Osteocyte (in vitro differentiated cells): ENCODE measurements around the gene INPP4A. TPM values are rescaled to one million over a fixed set of nuclear protein-coding genes. Genes with fewer than 3 reads are reported as not detected.

Source experiments
- DNase-seq: peaks from one replicate; pipeline ENCODE4 v3.0.0; 2021; ENCODE audit warnings: mixed read lengths; ENCODE audit not compliant: unreplicated experiment; ENCODE audit errors: extremely low spot score
- H3K27ac Mint-ChIP-seq: one replicate; pipeline ENCODE4 v1.8.0; 2021; ENCODE audit warnings: mild to moderate bottlenecking, mixed read lengths; ENCODE audit not compliant: unreplicated experiment
- H3K27me3 Mint-ChIP-seq: one replicate; pipeline ENCODE4 v1.8.0; 2021; ENCODE audit warnings: mixed read lengths; ENCODE audit not compliant: unreplicated experiment
- H3K36me3 Mint-ChIP-seq: one replicate; pipeline ENCODE4 v1.8.0; 2021; ENCODE audit warnings: mixed read lengths; ENCODE audit not compliant: unreplicated experiment
- H3K4me1 Mint-ChIP-seq: one replicate; pipeline ENCODE4 v1.8.0; 2021; ENCODE audit warnings: mixed read lengths; ENCODE audit not compliant: unreplicated experiment
- H3K4me3 Mint-ChIP-seq: one replicate; pipeline ENCODE4 v1.8.0; 2021; ENCODE audit warnings: mild to moderate bottlenecking, moderate library complexity, mixed read lengths; ENCODE audit not compliant: unreplicated experiment
- H3K9me3 Mint-ChIP-seq: one replicate; pipeline ENCODE4 v1.8.0; 2021; ENCODE audit warnings: mixed read lengths; ENCODE audit not compliant: unreplicated experiment
- CTCF ChIP-seq: fragments of 200-600 bp; sonication (generic); IDR thresholded peaks from 2 replicates; pipeline ENCODE4 v1.5.0; 2021; ENCODE audit warnings: antibody characterized with exemption, mild to moderate bottlenecking, moderate library complexity
- total RNA-seq: library from RNA; stranded (reverse); gene quantifications from 2 replicates; pipeline ENCODE4 v1.2.1, GENCODE V29; 2021

INPP4A gene
- total RNA-seq, 1 donor from 2014 or later, result 31.4 TPM

DNA sequence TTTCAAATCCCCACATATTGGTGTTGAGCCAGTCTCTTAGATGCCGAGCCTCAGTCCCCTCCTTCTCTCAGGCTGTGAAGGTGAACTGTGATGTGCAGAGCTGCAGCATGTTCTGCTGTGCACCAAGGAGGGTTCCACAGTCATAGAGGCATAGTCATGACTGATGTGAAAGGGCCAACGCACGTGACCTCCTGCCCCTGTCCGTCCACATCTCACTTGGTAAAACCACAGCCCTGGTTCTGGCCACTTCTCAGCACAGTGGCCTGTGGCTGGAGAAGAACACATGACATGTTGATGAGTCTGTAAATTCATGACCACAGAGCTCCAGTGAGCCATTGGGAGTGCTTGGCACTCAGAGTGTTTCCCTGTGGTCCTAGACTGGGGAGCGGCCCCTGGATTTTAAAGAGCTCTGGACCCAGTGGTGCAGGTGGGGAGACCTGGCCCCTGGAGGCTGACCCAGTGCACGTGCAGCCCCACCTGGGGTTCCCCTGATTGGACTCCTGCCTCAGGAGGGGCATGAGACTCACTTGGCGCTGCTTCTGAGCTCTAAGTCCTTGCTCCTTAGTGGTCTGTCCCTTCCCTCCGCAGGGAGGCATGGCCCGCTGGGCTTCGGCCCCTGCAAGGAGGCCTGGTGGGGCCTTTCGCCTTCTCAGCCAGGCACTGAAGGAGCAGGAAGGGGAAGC is 25.3 kb downstream of the INPP4A start:
- Mint-ChIP-seq H3K4me3 (no peak overlapping the region), H3K27me3 (no peaks in the 10 kb centered on the region), H3K36me3 (no peaks in the 10 kb centered on the region), H3K27ac (no peak overlapping the region), H3K9me3 (no peaks in the 10 kb centered on the region), H3K4me1 (peaks cover 19% of the 10 kb centered on the region)
- DNase-seq, result no peak
- no peak for TF ChIP-seq CTCF

- no peaks in the 10 kb centered on the region for H3K36me3 Mint-ChIP-seq
- TF ChIP-seq CTCF, result no peak
- H3K27ac Mint-ChIP-seq, result no peak overlapping the region
- no peaks in the 10 kb centered on the region for H3K27me3 Mint-ChIP-seq
- peaks cover 21% of the 10 kb centered on the region for H3K4me1 Mint-ChIP-seq
- H3K4me3 Mint-ChIP-seq, result no peak overlapping the region
- no peak for DNase-seq
- no peaks in the 10 kb centered on the region for H3K9me3 Mint-ChIP-seq
Observed at GRCh38 chr2:98470851-98471255, 26.2 kb downstream of the INPP4A start.

DNA sequence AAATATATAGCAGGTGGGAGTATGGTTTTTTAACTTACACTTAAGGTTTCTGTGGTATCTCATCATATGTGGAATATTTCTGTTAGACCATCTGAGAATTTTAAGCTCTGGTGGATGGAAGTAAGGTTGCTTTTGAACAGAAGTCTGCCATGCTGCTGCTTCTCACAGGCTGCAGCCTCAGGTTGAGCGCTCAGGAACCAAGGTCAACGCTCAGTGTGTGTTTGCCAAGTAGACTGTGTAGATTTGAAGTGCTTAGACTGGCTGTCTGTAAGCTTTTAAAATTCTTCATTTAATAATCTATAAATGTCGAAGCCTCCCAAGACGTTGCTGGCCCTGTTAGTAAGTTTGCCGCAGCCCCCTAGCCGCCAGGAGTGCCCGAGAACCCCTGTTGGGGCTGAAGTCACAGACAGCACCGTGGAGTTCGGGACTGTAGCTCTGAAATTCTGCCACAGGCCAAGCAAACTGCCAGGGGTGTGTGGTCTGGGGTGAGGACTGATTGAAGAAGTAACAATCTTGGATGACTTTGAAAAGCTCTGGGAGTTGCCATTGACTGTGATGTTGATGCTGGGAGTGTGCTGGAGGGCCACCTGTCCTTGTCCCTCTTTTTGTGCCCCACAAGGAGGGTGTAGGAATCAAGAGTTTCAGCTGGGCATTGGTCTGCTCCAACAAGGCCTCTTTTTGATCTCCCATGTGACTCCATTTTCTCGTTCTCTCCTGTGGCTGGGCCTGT is 26.9 kb downstream of the INPP4A start:
- H3K4me1 Mint-ChIP-seq, result peaks cover 20% of the 10 kb centered on the region
- no peaks in the 10 kb centered on the region for H3K9me3 Mint-ChIP-seq
- TF ChIP-seq CTCF, result no peak
- no peaks in the 10 kb centered on the region for H3K36me3 Mint-ChIP-seq
- H3K27ac Mint-ChIP-seq, result no peak overlapping the region
- no peak overlapping the region for H3K4me3 Mint-ChIP-seq
- no peaks in the 10 kb centered on the region for H3K27me3 Mint-ChIP-seq
- DNase-seq, result no peak

DNA sequence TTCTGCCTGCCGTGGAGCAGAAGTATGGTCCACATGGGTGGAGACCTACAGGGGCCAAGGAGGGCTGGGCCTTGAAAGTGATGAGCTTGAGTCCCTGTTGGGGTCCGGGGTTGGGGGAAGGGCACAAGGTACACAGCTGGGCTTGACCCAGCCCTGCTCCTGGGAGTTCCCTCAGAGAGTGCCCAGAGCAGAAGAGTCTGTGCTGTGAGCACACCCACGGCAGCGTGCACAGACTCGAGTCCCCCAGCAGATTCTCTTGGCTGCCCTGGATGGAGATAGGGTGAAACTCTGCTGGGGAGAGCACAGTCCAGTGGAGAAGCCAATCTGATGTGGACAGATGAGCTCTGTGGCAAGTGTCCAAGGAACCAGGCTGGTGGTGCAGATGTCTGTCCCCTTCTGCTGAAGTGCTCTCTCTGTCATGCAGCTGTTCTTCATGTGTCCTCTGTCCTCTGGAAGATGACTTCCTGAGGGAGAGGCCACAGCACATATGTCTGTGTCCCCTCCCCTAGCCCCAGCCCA is 27.5 kb downstream of the INPP4A start:
- no peak for TF ChIP-seq CTCF
- Mint-ChIP-seq H3K27me3 (no peaks in the 10 kb centered on the region), H3K36me3 (no peaks in the 10 kb centered on the region), H3K4me1 (peaks cover 17% of the 10 kb centered on the region), H3K4me3 (no peak overlapping the region), H3K27ac (no peak overlapping the region), H3K9me3 (no peaks in the 10 kb centered on the region)
- no peak for DNase-seq

- no peak overlapping the region for H3K4me3 Mint-ChIP-seq
- H3K27me3 Mint-ChIP-seq, result no peaks in the 10 kb centered on the region
- no peaks in the 10 kb centered on the region for H3K9me3 Mint-ChIP-seq
- peaks cover 21% of the 10 kb centered on the region for H3K4me1 Mint-ChIP-seq
- no peak for DNase-seq
- H3K27ac Mint-ChIP-seq, result no peak overlapping the region
- H3K36me3 Mint-ChIP-seq, result no peaks in the 10 kb centered on the region
- TF ChIP-seq CTCF, result no peak
Observed at GRCh38 chr2:98472961-98473746, 28.5 kb downstream of the INPP4A start.
